Omental fat pad (tissue), 4 donors: ENCODE data around the gene MUTYH. TPM values are rescaled to one million over a fixed set of nuclear protein-coding genes. Genes with fewer than 3 reads are reported as not detected.

ENCODE experiments used
- ATAC-seq: fragments of 150-250 bp; one replicate; pipeline ENCODE4 v1.9.1; 2016; ENCODE audit warnings: mild to moderate bottlenecking, moderate library complexity; ENCODE audit not compliant: low FRiP score
- DNase-seq: peaks from one replicate; pipeline ENCODE4 v3.0.0-alpha.2; 2019; ENCODE audit warnings: low spot score
- total RNA-seq, 4 donors: library from RNA; depleted of rRNA; stranded (reverse); fragments of >200 nt; gene quantifications; one replicate each; pipeline ENCODE4 v1.1.0, GENCODE V29; 2016
- TF ChIP-seq, protein P1 (sequence below), 3 donors: fragments of 450-650 bp; IDR thresholded peaks; one replicate each; pipeline ENCODE4 v1.5.1; 2016 to 2017; ENCODE audit warnings: antibody characterized with exemption in 3 of 3, mild to moderate bottlenecking in 3 of 3, moderate library complexity in 2 of 3

The MUTYH gene
- total RNA-seq, 4 donors from 2014 or later: 11.5 to 28.1 (median 12.8) TPM

DNA sequence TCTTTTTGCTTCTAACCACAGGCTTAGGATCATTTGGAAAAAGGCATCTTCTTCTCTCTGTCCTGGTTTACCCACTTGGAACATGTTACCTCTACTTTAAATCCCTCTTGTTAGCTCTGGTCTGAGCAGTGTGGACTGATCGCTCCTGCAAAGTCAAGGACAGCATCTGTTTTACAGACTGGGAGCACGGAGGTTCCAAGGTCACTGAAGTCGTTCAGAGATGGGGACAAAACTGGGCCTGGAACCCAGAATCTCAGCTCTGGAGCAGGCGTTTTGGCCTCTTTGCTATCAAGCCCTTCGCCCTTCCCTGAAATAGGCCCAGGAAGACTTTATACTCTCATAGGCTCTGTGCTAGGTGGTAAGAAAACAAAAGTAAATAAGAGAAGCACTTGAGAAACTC lies 11.3 kb upstream of the MUTYH start:
- ATAC-seq: no peak
- TF ChIP-seq, protein P1, sequence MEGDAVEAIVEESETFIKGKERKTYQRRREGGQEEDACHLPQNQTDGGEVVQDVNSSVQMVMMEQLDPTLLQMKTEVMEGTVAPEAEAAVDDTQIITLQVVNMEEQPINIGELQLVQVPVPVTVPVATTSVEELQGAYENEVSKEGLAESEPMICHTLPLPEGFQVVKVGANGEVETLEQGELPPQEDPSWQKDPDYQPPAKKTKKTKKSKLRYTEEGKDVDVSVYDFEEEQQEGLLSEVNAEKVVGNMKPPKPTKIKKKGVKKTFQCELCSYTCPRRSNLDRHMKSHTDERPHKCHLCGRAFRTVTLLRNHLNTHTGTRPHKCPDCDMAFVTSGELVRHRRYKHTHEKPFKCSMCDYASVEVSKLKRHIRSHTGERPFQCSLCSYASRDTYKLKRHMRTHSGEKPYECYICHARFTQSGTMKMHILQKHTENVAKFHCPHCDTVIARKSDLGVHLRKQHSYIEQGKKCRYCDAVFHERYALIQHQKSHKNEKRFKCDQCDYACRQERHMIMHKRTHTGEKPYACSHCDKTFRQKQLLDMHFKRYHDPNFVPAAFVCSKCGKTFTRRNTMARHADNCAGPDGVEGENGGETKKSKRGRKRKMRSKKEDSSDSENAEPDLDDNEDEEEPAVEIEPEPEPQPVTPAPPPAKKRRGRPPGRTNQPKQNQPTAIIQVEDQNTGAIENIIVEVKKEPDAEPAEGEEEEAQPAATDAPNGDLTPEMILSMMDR (IDR thresholded peaks at IDR 0.05): no peak
- no peak for DNase-seq

DNA sequence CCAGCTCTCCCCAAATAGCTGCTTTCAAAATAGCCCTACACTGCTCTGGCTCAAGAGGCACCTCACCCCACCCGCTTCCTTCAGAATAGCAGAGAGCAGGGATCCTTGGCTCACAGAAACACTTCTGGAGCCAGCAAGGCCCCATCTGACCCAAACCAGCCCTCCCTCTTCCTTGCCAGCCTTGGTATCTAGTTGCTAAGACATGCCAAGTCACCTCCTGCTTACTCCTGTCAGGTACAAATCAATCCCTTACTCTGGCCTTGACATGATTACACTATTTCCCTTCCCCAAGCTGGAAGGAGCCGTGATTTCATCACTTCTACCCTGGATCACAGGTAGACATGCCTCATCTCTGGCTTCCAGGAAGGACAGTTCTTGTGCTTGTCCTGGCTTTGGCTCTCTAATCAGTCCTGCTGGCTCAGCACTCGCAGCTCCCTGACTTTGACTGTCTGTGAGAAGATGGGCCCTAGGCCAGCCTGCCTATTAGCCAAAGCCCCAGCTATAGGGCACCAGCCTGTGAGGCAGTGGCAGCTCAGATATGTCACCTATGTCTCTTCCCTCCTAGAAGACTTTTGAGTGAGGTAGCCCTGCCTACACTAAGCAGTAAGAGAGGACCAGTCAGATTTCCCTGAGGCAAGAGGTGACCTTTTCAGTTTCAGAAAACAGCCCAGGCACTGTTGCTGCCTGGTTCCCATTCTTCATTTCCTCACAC lies 8.9 kb upstream of the MUTYH start:
- DNase-seq: no peak
- ATAC-seq: peak; percentile 74
- TF ChIP-seq, protein P1 (IDR thresholded peaks at IDR 0.05): no peak

DNA sequence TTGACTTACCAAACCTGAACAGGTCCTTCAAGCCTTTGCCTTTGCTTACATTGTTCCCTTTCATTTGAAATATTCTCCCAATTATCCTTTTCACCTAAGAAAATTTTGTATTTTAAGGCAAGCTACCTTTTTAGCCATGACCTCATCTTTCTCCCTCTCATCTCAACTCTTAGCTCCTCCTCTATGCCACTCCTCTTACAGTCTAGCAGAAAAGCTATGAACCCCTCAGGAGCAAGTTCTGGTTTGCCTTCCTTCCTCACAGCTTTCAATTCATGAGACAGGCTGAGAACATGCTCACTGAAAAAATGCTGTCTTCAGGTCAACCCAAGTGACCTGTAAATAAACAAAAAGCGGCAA lies 8.3 kb upstream of the MUTYH start:
- TF ChIP-seq, protein P1 (IDR thresholded peaks at IDR 0.05): no peak
- peak; percentile 1 for ATAC-seq
- no peak for DNase-seq

DNA sequence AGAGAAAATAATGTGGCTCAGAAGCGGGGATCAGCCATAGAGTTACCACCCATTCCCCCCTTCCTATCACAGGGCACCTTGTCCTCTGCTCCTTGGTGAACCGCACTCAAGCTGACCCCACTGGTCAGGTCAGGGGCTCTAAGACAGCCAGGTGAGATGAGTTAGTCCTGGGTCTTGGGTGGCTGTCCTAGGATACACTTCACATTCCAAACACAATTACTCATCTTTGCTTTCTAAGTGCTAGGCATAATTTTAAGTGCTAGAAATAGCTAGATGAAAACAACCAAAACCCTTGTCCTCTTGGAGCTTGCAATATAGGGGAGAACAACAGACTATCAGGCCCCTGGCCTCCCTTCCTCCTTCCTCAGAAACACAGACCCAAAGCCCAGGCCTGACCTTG lies 7.8 kb upstream of the MUTYH start:
- no peak for ATAC-seq
- TF ChIP-seq, protein P1 (IDR thresholded peaks at IDR 0.05): no peak
- DNase-seq: no peak

DNA sequence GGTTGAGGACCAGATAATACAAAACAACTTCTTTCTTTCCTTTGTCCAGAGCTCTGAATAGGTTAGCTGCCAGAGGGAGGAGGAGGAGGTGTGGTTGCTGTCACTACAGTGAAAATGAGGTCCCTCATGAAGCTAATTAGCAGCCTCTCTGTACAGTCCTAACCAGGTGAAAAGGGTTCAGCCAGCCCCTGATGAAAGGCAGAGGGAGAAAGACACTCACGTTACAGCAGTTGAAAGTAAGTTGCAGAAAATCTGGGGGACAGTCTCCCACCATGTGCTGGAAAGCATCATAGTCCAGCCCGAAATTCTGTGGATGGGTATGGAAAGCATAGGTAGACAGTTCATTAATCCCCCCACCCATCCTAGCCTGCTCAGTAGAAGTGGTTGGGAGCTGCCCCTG lies 6.2 kb upstream of the MUTYH start:
- ATAC-seq: no peak
- DNase-seq: no peak
- TF ChIP-seq, protein P1 (IDR thresholded peaks at IDR 0.05): no peak

DNA sequence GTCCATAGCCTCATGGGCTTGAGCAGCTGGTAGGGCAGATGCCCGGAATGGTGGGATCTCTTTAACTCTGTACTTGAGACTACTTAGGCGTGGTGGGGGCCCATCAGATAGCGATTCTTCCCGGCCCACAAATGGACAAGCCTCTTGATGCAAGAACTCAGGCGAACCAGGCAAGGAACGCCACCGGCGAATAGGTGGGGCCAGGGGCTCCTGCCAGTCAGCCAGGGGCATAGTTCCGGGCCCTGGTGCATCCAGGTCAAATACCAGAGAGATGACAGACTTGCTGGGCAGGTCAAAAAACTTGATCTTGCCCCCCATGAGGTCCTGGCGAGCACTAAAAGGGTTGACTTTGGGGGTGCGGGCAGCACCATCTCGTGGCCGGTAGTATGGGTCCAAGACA lies 4.8 kb upstream of the MUTYH start:
- DNase-seq: no peak
- TF ChIP-seq, protein P1 (IDR thresholded peaks at IDR 0.05): no peak
- no peak for ATAC-seq

DNA sequence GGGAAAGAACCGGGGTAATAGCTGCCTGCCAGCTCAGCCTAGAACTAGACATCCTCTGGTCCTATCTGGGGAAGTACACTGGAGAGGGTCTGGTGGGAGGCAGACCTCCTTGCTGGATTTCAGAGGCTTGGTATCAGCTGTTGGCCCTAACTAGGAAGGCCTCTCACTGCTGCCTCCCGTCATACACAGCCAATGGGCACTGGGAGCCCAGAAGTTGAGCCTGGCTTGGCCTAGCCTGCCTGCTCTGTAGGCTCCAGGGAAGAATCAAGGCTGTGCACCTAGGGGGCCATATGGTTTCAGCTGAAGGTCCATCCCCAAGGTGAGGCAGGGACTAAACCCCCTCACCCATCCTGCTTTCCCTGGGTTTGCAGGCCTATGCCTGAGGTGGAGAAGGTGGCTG lies 4.3 kb upstream of the MUTYH start:
- ATAC-seq (no peak), DNase-seq (no peak)
- TF ChIP-seq, protein P1 (IDR thresholded peaks at IDR 0.05): no peak
